GM19099 (cell line): ENCODE results near the gene UBTD2.

Source experiments
- POLR2A ChIP-seq: IDR thresholded peaks from 3 replicates; pipeline ENCODE4 v1.6.1; 2011; ENCODE audit warnings: low read depth; ENCODE audit not compliant: insufficient read length; ENCODE audit errors: extremely low read depth

Gene UBTD2

GRCh38 chr5:172235132-172235780, 48.3 kb downstream of the UBTD2 start:
- TF ChIP-seq POLR2A = no peak

GRCh38 chr5:172234031-172234430, 49.5 kb downstream of the UBTD2 start:
- no peak for TF ChIP-seq POLR2A

- TF ChIP-seq POLR2A = no peak
Observed at GRCh38 chr5:172229904-172230303, 53.7 kb downstream of the UBTD2 start.

GRCh38 chr5:172224996-172225395, 58.6 kb downstream of the UBTD2 start:
- no peak for TF ChIP-seq POLR2A

- TF ChIP-seq POLR2A = no peak
Observed at GRCh38 chr5:172223901-172224873, 59.4 kb downstream of the UBTD2 start.

- TF ChIP-seq POLR2A = no peak
Observed at GRCh38 chr5:172219296-172219695, 64.3 kb downstream of the UBTD2 start.

- TF ChIP-seq POLR2A = no peak
Observed at GRCh38 chr5:172216345-172216744, 67.2 kb downstream of the UBTD2 start.

GRCh38 chr5:172213126-172213525, 70.4 kb downstream of the UBTD2 start:
- no peak for TF ChIP-seq POLR2A

GRCh38 chr5:172211676-172212075, 71.9 kb downstream of the UBTD2 start:
- TF ChIP-seq POLR2A = no peak

GRCh38 chr5:172209714-172210113, 73.8 kb downstream of the UBTD2 start:
- no peak for TF ChIP-seq POLR2A

- no peak for TF ChIP-seq POLR2A
Observed at GRCh38 chr5:172207511-172207910, 76.1 kb downstream of the UBTD2 start.

GRCh38 chr5:172200476-172200875, 83.1 kb downstream of the UBTD2 start:
- no peak for TF ChIP-seq POLR2A

- TF ChIP-seq POLR2A = no peak
Observed at GRCh38 chr5:172199446-172199845, 84.1 kb downstream of the UBTD2 start.

- TF ChIP-seq POLR2A = no peak
Observed at GRCh38 chr5:172194985-172195774, 88.4 kb downstream of the UBTD2 start.

GRCh38 chr5:172193872-172194271, 89.7 kb downstream of the UBTD2 start, which contains the start of gene EFCAB9:
Gene EFCAB9, plus strand, starts transcription at chr5:172194172. Its CDS starts 1 bp downstream, at chr5:172194173.
- no peak for TF ChIP-seq POLR2A

GRCh38 chr5:172189693-172190296, 93.8 kb downstream of the UBTD2 start:
- TF ChIP-seq POLR2A = no peak
